IMR-90 (cell line): Measurements from ENCODE around the gene UBE2O. TPM values are rescaled to one million over a fixed set of nuclear protein-coding genes. Genes with fewer than 3 reads are reported as not detected.
A peak's percentile ranks its signal among the peaks of the same experiment; 100 is the strongest.

ENCODE experiments used
- ATAC-seq: fragments of 200-7000 bp; cut with Tn5 transposase; 2 replicates; pipeline ENCODE4 v1.9.1; 2020; ENCODE audit warnings: low read depth, mild to moderate bottlenecking, moderate library complexity
- BruUV-seq: library from RNA; stranded (reverse); fragments of 400-500 nt; replicated peaks from 2 replicates; lab custom pipeline; 2021; lab: Mats Ljungman, UMichigan
- CTCF ChIA-PET: fragments of 300-600 bp; formaldehyde crosslinking; extraction: SDS; loops from one replicate; lab custom pipeline; 2021; ENCODE audit warnings: antibody characterized with exemption; lab: Yijun Ruan, JAX
- POLR2A ChIA-PET: fragments of 300-600 bp; sonication (Branson Sonifier 250); formaldehyde crosslinking; loops from one replicate; lab custom pipeline; 2022; ENCODE audit warnings: antibody characterized with exemption; ENCODE audit not compliant: unreplicated experiment; lab: Charles Lee
- DNase-seq: peaks from one replicate; pipeline ENCODE4 v3.0.0; 2013
- H2AFZ ChIP-seq: replicated peaks from 2 replicates; pipeline ENCODE3; 2013; ENCODE audit warnings: low read length, mild to moderate bottlenecking; ENCODE audit not compliant: poor library complexity
- H2AK5ac ChIP-seq: 2 replicates; pipeline ENCODE4 v1.6.1; 2013; ENCODE audit warnings: low read depth, low read length, inconsistent platforms
- H2AK9ac ChIP-seq: replicated peaks from 2 replicates; pipeline ENCODE3; 2013; ENCODE audit warnings: mild to moderate bottlenecking, low read depth, low read length, moderate library complexity; ENCODE audit not compliant: poor library complexity
- H2BK120ac ChIP-seq: 2 replicates; pipeline ENCODE4 v1.6.1; 2013; ENCODE audit warnings: low read depth, low read length, inconsistent platforms
- H2BK15ac ChIP-seq: 3 replicates; pipeline ENCODE4 v1.6.1; 2013; ENCODE audit warnings: low read depth, low read length, inconsistent platforms
- H2BK20ac ChIP-seq: 2 replicates; pipeline ENCODE4 v1.6.1; 2013; ENCODE audit warnings: low read depth, mild to moderate bottlenecking, inconsistent platforms, low read length, moderate library complexity
- H2BK5ac ChIP-seq: 2 replicates; pipeline ENCODE4 v1.6.1; 2013; ENCODE audit warnings: mild to moderate bottlenecking, low read depth, low read length, inconsistent platforms; ENCODE audit not compliant: poor library complexity, severe bottlenecking
- H3K14ac ChIP-seq: replicated peaks from 2 replicates; pipeline ENCODE4 v1.6.1; 2013; ENCODE audit warnings: low read depth, low read length, inconsistent platforms
- H3K18ac ChIP-seq: 2 replicates; pipeline ENCODE4 v1.6.1; 2013; ENCODE audit warnings: low read depth, low read length, control low read depth
- H3K23ac ChIP-seq: 2 replicates; pipeline ENCODE4 v1.6.1; 2013; ENCODE audit warnings: low read depth, low read length, inconsistent platforms
- H3K27ac ChIP-seq: 2 replicates; pipeline ENCODE4 v1.5.1; 2013; ENCODE audit warnings: mild to moderate bottlenecking, control low read depth, low read length; ENCODE audit not compliant: insufficient read depth
- H3K27me3 ChIP-seq: 2 replicates; pipeline ENCODE4 v1.6.1; 2013; ENCODE audit warnings: low read length; ENCODE audit not compliant: control insufficient read depth, insufficient read depth
- H3K36me3 ChIP-seq: 2 replicates; pipeline ENCODE4 v1.6.1; 2013; ENCODE audit warnings: low read length, mixed read lengths; ENCODE audit not compliant: control insufficient read depth, insufficient read depth
- H3K4ac ChIP-seq: 2 replicates; pipeline ENCODE4 v1.6.1; 2013; ENCODE audit warnings: low read depth, low read length, inconsistent platforms
- H3K4me1 ChIP-seq: 2 replicates; pipeline ENCODE4 v1.6.1; 2013; ENCODE audit warnings: low read length, mixed read lengths; ENCODE audit not compliant: control insufficient read depth, insufficient read depth
- H3K4me2 ChIP-seq: 2 replicates; pipeline ENCODE4 v1.6.1; 2013; ENCODE audit warnings: low read depth, mild to moderate bottlenecking, control low read depth, low read length, moderate library complexity
- H3K4me3 ChIP-seq: 2 replicates; pipeline ENCODE4 v1.5.1; 2013; ENCODE audit warnings: low read depth, mild to moderate bottlenecking, control low read depth, low read length, moderate library complexity; ENCODE audit not compliant: insufficient read depth
- H3K56ac ChIP-seq: 2 replicates; pipeline ENCODE4 v1.6.1; 2013; ENCODE audit warnings: low read length, inconsistent platforms; ENCODE audit not compliant: insufficient read depth; ENCODE audit errors: extremely low read depth
- H3K79me1 ChIP-seq, 2 experiments: 2 replicates each; pipeline ENCODE4 v1.6.1; 2013; ENCODE audit warnings: low read length in 2 of 2, inconsistent platforms in 1 of 2, low read depth in 1 of 2
- H3K9ac ChIP-seq: 2 replicates; pipeline ENCODE4 v1.6.1; 2013; ENCODE audit warnings: low read depth, low read length, control low read depth
- H3K9me1 ChIP-seq: 2 replicates; pipeline ENCODE4 v1.6.1; 2013; ENCODE audit warnings: low read length, inconsistent platforms; ENCODE audit not compliant: insufficient read depth
- H3K9me3 ChIP-seq: 2 replicates; pipeline ENCODE4 v1.6.1; 2013; ENCODE audit warnings: low read length; ENCODE audit not compliant: control insufficient read depth, insufficient read depth
- H4K20me1 ChIP-seq: 2 replicates; pipeline ENCODE4 v1.6.1; 2013; ENCODE audit warnings: low read length, inconsistent platforms; ENCODE audit not compliant: insufficient read depth
- H4K5ac ChIP-seq: 2 replicates; pipeline ENCODE4 v1.6.1; 2013; ENCODE audit warnings: mild to moderate bottlenecking, low read depth, low read length, control low read depth
- H4K8ac ChIP-seq, 2 experiments: 2 replicates each; pipeline ENCODE4 v1.6.1; 2013; ENCODE audit warnings: low read depth in 2 of 2, low read length in 2 of 2, control low read depth in 1 of 2, inconsistent platforms in 1 of 2
- H4K91ac ChIP-seq: 2 replicates; pipeline ENCODE4 v1.6.1; 2013; ENCODE audit warnings: low read depth, low read length, inconsistent platforms; ENCODE audit not compliant: insufficient read depth
- BHLHE40 ChIP-seq: fragments of 150-350 bp; IDR thresholded peaks from 2 replicates; pipeline ENCODE4 v1.6.1; 2016; ENCODE audit warnings: mild to moderate bottlenecking, low read depth, low read length
- CEBPB ChIP-seq: IDR thresholded peaks from 2 replicates; pipeline ENCODE4 v1.6.1; 2012; ENCODE audit warnings: low read depth, low read length, improper control_type of control experiment
- CHD1 ChIP-seq: IDR thresholded peaks from 2 replicates; pipeline ENCODE4 v1.6.1; 2012; ENCODE audit warnings: low read depth, low read length, improper control_type of control experiment
- CTCF ChIP-seq: conservative IDR thresholded peaks from 2 replicates; pipeline ENCODE4 v1.5.1; 2012; ENCODE audit warnings: mild to moderate bottlenecking, low read depth, low read length, improper control_type of control experiment
- ELK1 ChIP-seq: fragments of 150-350 bp; IDR thresholded peaks from 2 replicates; pipeline ENCODE4 v1.6.1; 2016; ENCODE audit warnings: low read depth, mild to moderate bottlenecking, low read length, moderate library complexity, borderline replicate concordance
- FOS ChIP-seq: fragments of 150-350 bp; IDR thresholded peaks from 2 replicates; pipeline ENCODE4 v1.6.1; 2016; ENCODE audit warnings: low read depth, low read length
- MAFK ChIP-seq: IDR thresholded peaks from 2 replicates; pipeline ENCODE4 v1.6.1; 2012; ENCODE audit warnings: low read depth, low read length, improper control_type of control experiment
- MAZ ChIP-seq: IDR thresholded peaks from 2 replicates; pipeline ENCODE4 v1.6.1; 2012; ENCODE audit warnings: low read depth, mild to moderate bottlenecking, low read length, improper control_type of control experiment, moderate library complexity, borderline replicate concordance
- POLR2A ChIP-seq: IDR thresholded peaks from 2 replicates; pipeline ENCODE4 v1.6.1; 2012; ENCODE audit warnings: mild to moderate bottlenecking, low read depth, low read length
- RAD21 ChIP-seq: IDR thresholded peaks from 2 replicates; pipeline ENCODE4 v1.6.1; 2012; ENCODE audit warnings: low read length, improper control_type of control experiment
- RCOR1 ChIP-seq: IDR thresholded peaks from 2 replicates; pipeline ENCODE4 v1.6.1; 2012; ENCODE audit warnings: mild to moderate bottlenecking, low read length, improper control_type of control experiment; ENCODE audit not compliant: insufficient replicate concordance
- RFX5 ChIP-seq: IDR thresholded peaks from 2 replicates; pipeline ENCODE4 v1.8.0; 2012; ENCODE audit warnings: low read depth, mild to moderate bottlenecking, low read length, moderate library complexity
- SMC3 ChIP-seq: fragments of 150-350 bp; IDR thresholded peaks from 2 replicates; pipeline ENCODE4 v1.6.1; 2016; ENCODE audit warnings: low read depth, mild to moderate bottlenecking, antibody characterized with exemption, low read length, moderate library complexity
- USF2 ChIP-seq: fragments of 150-350 bp; IDR thresholded peaks from 2 replicates; pipeline ENCODE4 v1.6.1; 2017; ENCODE audit warnings: mild to moderate bottlenecking, antibody characterized with exemption, low read length, low read depth
- WGBS, 2 experiments: methylation state at CpG; one replicate each; pipeline versions ENCODE4 v1.1.5 to v1.1.7; 2013; ENCODE audit warnings: missing lambda C conversion rate in 2 of 2; ENCODE audit not compliant: insufficient read length in 1 of 2; ENCODE audit errors: extremely low coverage in 2 of 2; 5-methylcytosine and 5-hydroxymethylcytosine counted together
- dilution Hi-C: fragments of 300-500 bp; cut with HindIII; formaldehyde crosslinking; loops from one replicate; pipeline ENCODE4 v1.14.3; 2018; ENCODE audit warnings: low sequenced_read_pairs; ENCODE audit not compliant: unreplicated experiment
- in situ Hi-C: fragments of 300-500 bp; cut with MboI; formaldehyde crosslinking; loops from 3 replicates; pipeline ENCODE4 v1.14.3; 2019; ENCODE audit warnings: low sequenced_read_pairs, inconsistent platforms, mixed read lengths
- intact Hi-C: fragments of 100-400 bp; cut with micrococcal nuclease; formaldehyde crosslinking; loops from 2 replicates; pipeline ENCODE4 v1.10.0; 2022
- polyA plus RNA-seq, 3 experiments: library from polyadenylated mRNA; depleted of rRNA; stranded (reverse); fragments of >200 nt; gene quantifications; 2 replicates each; pipeline ENCODE4 v1.2.3, GENCODE V29; 2012; ENCODE audit warnings: low replicate concordance in 1 of 3
- total RNA-seq: library from RNA; depleted of rRNA; stranded (reverse); fragments of >200 nt; gene quantifications from 2 replicates; pipeline ENCODE4 v1.2.3, GENCODE V29; 2012

UBE2O gene
- total and polyA plus RNA-seq, 2 of the 4 experiments (the other 2 are of a cell fraction), result 17.6 TPM

- H3K56ac ChIP-seq, result no peak overlapping the region
- H4K20me1 ChIP-seq, result peaks cover 38% of the 10 kb centered on the region
- peak overlapping the region; percentile 41 for H2AFZ ChIP-seq
- H3K4me2 ChIP-seq, result no peak overlapping the region
- no peak overlapping the region for H2BK20ac ChIP-seq
- dilution Hi-C loops (no loop called here), intact Hi-C loops (no loop called here), in situ Hi-C loops (no loop called here)
- 0 out of 2 replicates have a peak, but pooled peaks cover 4% of the 10 kb centered on the region for H3K9me1 ChIP-seq
- no peak overlapping the region for H3K9ac ChIP-seq
- H2BK120ac ChIP-seq, result no peak overlapping the region
- CTCF ChIA-PET, result interaction anchor here (0.9 to 1.1 kb wide), 2 partner anchors 11 to 55 kb away, joined by 4 to 7 read pairs; no protein-coding TSS in a partner anchor
- no peaks in the 10 kb centered on the region for H3K9me3 ChIP-seq
- peaks cover 27% of the 10 kb centered on the region for H3K36me3 ChIP-seq
- no peak overlapping the region for H3K4ac ChIP-seq
- peaks cover 8% of the 10 kb centered on the region for H3K4me1 ChIP-seq
- no peak overlapping the region for H3K14ac ChIP-seq
- no peak overlapping the region for H2AK9ac ChIP-seq
- H4K91ac ChIP-seq, result no peak overlapping the region
- ATAC-seq, result no peak
- no peak overlapping the region for H3K27ac ChIP-seq
- no peak overlapping the region for H2BK15ac ChIP-seq
- DNase-seq, result no peak
- peaks cover 10 to 53% of the 10 kb centered on the region in 2 experiments; a peak in 3 of 4 replicates for H3K79me1 ChIP-seq
- H4K5ac ChIP-seq, result no peak overlapping the region
- no TSS peak for BruUV-seq
- H2AK5ac ChIP-seq, result no peak overlapping the region
- H4K8ac ChIP-seq, result no peak overlapping the region
- POLR2A ChIA-PET, result interaction anchor here (0.6 kb wide), 1 partner anchor 271 kb away, joined by 4 read pairs; no protein-coding TSS in a partner anchor
- H3K18ac ChIP-seq, result no peak overlapping the region
- H3K23ac ChIP-seq, result no peak overlapping the region
- no peak overlapping the region for H3K4me3 ChIP-seq
- 93% methylated on average over 13 of the region's 31 CpGs; no CpG with 5 or more reads in 1 of the 2 experiments for WGBS, 2 experiments
- no peak overlapping the region for H2BK5ac ChIP-seq
- H3K27me3 ChIP-seq, result no peaks in the 10 kb centered on the region
- no peak for TF ChIP-seq SMC3
- no peak for TF ChIP-seq CTCF
- TF ChIP-seq RFX5, result no peak
- no peak for TF ChIP-seq FOS
- no peak for TF ChIP-seq MAFK
- no peak for TF ChIP-seq BHLHE40
- no peak for TF ChIP-seq CHD1
- no peak for TF ChIP-seq CEBPB
- no peak for TF ChIP-seq ELK1
- no peak for TF ChIP-seq MAZ
- no peak for TF ChIP-seq RCOR1
- no peak; the same call in 1 of the 2 replicates for TF ChIP-seq USF2
- no peak for TF ChIP-seq RAD21
- no peak; the same call in 1 of the 2 replicates for TF ChIP-seq POLR2A
Measured at GRCh38 chr17:76386966-76387765, 65.8 kb downstream of the UBE2O start.
